ENCODE results near the gene LCE2A. TPM values are rescaled to one million over a fixed set of nuclear protein-coding genes. Genes with fewer than 3 reads are reported as not detected.

The LCE2A gene
- total RNA-seq, 1 donor from 2014 or later: not detected

DNA sequence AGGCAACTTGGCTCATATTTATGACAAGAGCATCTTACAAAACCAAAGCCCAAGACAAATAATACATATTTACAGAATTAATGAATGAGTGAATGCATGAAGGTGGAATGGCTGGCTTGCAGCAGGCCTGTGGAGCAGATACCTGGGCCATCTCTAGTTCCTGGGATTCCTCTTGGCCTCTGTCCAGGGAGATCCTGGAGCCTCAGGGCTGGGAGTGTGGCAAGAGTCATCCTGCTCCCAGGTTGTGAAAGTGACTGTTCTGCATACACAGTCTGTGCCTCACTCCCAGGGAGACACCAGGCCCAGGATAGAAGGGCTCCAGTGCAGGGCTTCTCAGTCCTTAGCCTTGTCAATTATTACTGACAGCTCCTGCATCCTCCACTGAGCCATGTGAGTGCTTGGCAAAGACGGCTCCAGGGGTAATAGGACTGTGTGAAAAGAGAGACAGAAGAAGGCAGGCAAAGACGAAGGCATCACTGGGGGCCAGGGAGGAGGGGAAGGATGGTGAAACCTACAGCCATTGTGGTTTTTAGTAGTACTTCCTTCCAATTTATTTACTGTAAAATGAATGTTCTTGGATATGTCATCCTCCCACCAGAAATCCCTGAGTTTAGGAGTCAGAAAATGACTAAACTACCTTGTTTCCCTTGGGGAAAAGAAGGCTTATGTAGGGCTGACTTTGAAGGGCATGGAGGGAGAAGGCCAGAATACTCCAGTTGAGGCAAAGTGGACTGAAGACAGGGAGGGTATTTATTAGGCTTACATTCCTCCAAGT, 45.4 kb downstream of the LCE2A start:
- Histone ChIP-seq H2AFZ (replicated peaks) (no peak overlapping the region), H3K27ac (no peak overlapping the region), H3K4me1 (no peaks in the 10 kb centered on the region), H3F3A (ENCODE audit: low read depth) (no peaks in the 10 kb centered on the region), H4K20me1 (ENCODE audit: low read depth) (no peaks in the 10 kb centered on the region), H3K79me2 (ENCODE audit: low read depth) (no peaks in the 10 kb centered on the region), H3K4me3 (no peak overlapping the region), H3K9me3 (ENCODE audit: low read depth) (peaks cover 55% of the 10 kb centered on the region), H3K9ac (no peak overlapping the region), H3K4me2 (no peak overlapping the region), H3K36me3 (no peaks in the 10 kb centered on the region), H3K27me3 (no peaks in the 10 kb centered on the region)
- no peak overlapping the region for H3K4me3 Mint-ChIP-seq
- H3K27ac Mint-ChIP-seq: no peak overlapping the region
- peaks cover 33% of the 10 kb centered on the region for H3K9me3 Mint-ChIP-seq
- TF ChIP-seq EZH2 (IDR thresholded peaks at IDR 0.05): no peak
- no peak for TF ChIP-seq EZH2phosphoT487 (IDR thresholded peaks at IDR 0.05)
- TF ChIP-seq, protein P1, sequence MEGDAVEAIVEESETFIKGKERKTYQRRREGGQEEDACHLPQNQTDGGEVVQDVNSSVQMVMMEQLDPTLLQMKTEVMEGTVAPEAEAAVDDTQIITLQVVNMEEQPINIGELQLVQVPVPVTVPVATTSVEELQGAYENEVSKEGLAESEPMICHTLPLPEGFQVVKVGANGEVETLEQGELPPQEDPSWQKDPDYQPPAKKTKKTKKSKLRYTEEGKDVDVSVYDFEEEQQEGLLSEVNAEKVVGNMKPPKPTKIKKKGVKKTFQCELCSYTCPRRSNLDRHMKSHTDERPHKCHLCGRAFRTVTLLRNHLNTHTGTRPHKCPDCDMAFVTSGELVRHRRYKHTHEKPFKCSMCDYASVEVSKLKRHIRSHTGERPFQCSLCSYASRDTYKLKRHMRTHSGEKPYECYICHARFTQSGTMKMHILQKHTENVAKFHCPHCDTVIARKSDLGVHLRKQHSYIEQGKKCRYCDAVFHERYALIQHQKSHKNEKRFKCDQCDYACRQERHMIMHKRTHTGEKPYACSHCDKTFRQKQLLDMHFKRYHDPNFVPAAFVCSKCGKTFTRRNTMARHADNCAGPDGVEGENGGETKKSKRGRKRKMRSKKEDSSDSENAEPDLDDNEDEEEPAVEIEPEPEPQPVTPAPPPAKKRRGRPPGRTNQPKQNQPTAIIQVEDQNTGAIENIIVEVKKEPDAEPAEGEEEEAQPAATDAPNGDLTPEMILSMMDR (IDR thresholded peaks at IDR 0.05): no peak
- H3K4me1 Mint-ChIP-seq: no peaks in the 10 kb centered on the region
- H3K36me3 Mint-ChIP-seq: no peaks in the 10 kb centered on the region
- H3K27me3 Mint-ChIP-seq (ENCODE audit: insufficient read depth, low read depth): peaks cover 4% of the 10 kb centered on the region
- DNase-seq (ENCODE audit: low spot score): no peak

DNA sequence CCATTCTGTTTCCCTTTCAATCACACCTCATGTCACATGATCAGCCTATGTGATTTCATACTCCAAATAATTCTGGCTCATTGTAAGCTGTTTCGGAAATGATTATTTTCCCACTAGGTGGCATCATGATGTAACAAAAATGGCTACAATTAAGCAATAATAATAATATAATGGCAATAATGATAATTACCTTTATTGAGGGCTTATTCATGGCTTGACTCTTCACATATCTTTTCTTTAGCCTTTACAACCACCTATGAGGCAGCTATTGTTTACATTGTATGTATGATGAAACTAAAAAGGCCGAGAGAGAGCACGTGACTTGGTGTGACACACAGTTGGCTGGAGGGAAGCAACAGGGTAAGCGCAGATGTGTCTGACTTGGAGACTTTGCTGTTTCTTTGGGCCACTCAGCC, 47.2 kb downstream of the LCE2A start:
- Mint-ChIP-seq H3K36me3 (no peaks in the 10 kb centered on the region), H3K27ac (no peak overlapping the region)
- H2AFZ ChIP-seq (replicated peaks): no peak overlapping the region

DNA sequence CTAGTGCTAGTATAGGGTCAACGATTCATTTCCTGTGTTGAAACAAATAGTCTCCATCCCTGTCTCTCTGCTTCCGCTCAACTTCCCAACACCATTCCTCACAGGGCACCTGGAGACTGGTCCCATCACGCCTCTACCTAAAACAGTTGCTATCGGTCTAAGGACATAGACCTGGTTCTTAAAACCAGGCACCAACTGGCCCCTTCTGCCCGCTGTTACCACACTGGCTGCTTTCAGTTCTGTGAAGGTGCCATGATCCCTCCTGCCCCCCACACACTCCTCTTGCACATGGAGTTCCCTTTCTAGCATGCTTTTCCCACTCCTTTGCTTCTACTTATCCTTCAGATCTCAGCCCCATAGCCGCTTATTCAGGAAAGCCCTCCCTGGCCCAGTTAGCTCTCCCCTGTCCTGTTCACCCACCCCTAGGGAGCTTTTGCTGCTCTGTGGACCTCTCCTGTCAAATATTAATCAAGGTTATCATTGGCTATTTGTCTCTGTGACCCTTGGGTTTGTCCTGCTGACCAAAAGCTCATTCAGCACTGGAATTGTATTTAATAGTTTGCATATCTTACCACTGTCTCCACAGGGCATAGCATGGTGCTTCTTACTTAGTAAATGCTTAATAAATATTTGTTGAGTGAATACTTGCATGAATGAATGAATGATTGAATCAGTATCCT, 47.8 kb downstream of the LCE2A start:
- H3K9me3 ChIP-seq (ENCODE audit: low read depth): peaks cover 44% of the 10 kb centered on the region
- H3K36me3 Mint-ChIP-seq: no peaks in the 10 kb centered on the region
- peaks cover 28% of the 10 kb centered on the region for H3K9me3 Mint-ChIP-seq

More for the DNA sequence above, 47.2 kb downstream of the LCE2A start:
- H3K27ac ChIP-seq: no peak overlapping the region
- TF ChIP-seq EZH2phosphoT487 (IDR thresholded peaks at IDR 0.05) (no peak), EZH2 (IDR thresholded peaks at IDR 0.05) (no peak)
- TF ChIP-seq, protein P1 (IDR thresholded peaks at IDR 0.05): no peak
- no peaks in the 10 kb centered on the region for H3F3A ChIP-seq (ENCODE audit: low read depth)
- no peak overlapping the region for H3K4me3 ChIP-seq
- Mint-ChIP-seq H3K27me3 (ENCODE audit: insufficient read depth, low read depth) (no peaks in the 10 kb centered on the region), H3K9me3 (peaks cover 27% of the 10 kb centered on the region), H3K4me1 (no peaks in the 10 kb centered on the region), H3K4me3 (no peak overlapping the region)
- no peaks in the 10 kb centered on the region for H4K20me1 ChIP-seq (ENCODE audit: low read depth)
- no peak overlapping the region for H3K4me2 ChIP-seq
- DNase-seq (ENCODE audit: low spot score): no peak
- H3K4me1 ChIP-seq: no peaks in the 10 kb centered on the region
- no peaks in the 10 kb centered on the region for H3K27me3 ChIP-seq
- H3K79me2 ChIP-seq (ENCODE audit: low read depth): no peaks in the 10 kb centered on the region
- H3K36me3 ChIP-seq: no peaks in the 10 kb centered on the region
- no peak overlapping the region for H3K9ac ChIP-seq
- peaks cover 45% of the 10 kb centered on the region for H3K9me3 ChIP-seq (ENCODE audit: low read depth)

More for the DNA sequence above, 47.8 kb downstream of the LCE2A start:
- Mint-ChIP-seq H3K27me3 (ENCODE audit: insufficient read depth, low read depth) (no peaks in the 10 kb centered on the region), H3K4me3 (no peak overlapping the region), H3K27ac (no peak overlapping the region), H3K4me1 (no peaks in the 10 kb centered on the region)
- Histone ChIP-seq H3K4me1 (no peaks in the 10 kb centered on the region), H3K27me3 (no peaks in the 10 kb centered on the region), H3K79me2 (ENCODE audit: low read depth) (no peaks in the 10 kb centered on the region), H2AFZ (replicated peaks) (no peak overlapping the region), H3K27ac (no peak overlapping the region), H3K9ac (no peak overlapping the region), H3K36me3 (no peaks in the 10 kb centered on the region), H3K4me3 (no peak overlapping the region), H3K4me2 (no peak overlapping the region), H3F3A (ENCODE audit: low read depth) (no peaks in the 10 kb centered on the region), H4K20me1 (ENCODE audit: low read depth) (no peaks in the 10 kb centered on the region)
- no peak for DNase-seq (ENCODE audit: low spot score)
- TF ChIP-seq, protein P1 (IDR thresholded peaks at IDR 0.05): no peak
- TF ChIP-seq EZH2phosphoT487 (IDR thresholded peaks at IDR 0.05) (no peak), EZH2 (IDR thresholded peaks at IDR 0.05) (no peak)

Measured in neural progenitor cell (in vitro differentiated cells).